GM10266 (cell line): Measurements from ENCODE around the gene HAGHL.
"Not testable (repeated sequence)": the region's sequence is repeated elsewhere in the genome, so short reads cannot be mapped to it uniquely, and the experiment has no call there.

Source experiments
- DNase-seq: peaks from one replicate; pipeline ENCODE4 v3.0.0; 2012; ENCODE audit errors: extremely low spot score
- TF ChIP-seq, protein P1 (sequence below): IDR thresholded peaks from 2 replicates; pipeline ENCODE4 v1.5.1; 2012; ENCODE audit warnings: mild to moderate bottlenecking, low read depth; ENCODE audit not compliant: control insufficient read depth, insufficient read depth; ENCODE audit errors: missing control alignments

Gene HAGHL

DNA sequence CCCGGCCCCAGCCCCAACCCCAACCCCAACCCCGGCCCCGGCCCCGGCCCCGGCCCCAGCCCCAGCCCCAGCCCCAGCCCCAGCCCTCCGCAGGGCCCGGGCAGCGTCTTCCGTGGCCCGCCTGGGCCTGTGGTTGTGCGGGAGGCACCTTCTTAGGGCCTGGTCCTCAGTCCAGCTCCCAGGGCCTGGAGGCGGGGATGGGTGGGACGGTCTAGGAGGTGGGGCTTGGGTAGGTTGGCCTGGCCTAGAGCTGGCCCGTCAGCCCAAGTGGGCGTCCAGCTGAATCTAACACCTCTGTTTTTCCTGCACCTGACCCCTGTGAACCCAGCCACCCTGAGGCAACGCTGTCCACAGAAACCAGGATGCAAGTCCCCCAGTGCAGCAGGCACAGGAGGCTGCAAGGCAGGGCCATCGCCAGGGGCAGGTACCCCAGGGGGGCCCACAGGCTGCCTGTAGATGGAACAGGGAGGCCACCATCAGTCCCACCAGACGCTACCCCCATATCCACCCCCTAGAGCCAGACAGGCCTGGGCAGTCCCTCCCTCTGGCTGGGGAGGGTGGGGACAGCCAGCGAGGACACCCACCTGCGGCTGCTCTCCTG is 42.4 kb downstream of the HAGHL start:
- TF ChIP-seq, protein P1, sequence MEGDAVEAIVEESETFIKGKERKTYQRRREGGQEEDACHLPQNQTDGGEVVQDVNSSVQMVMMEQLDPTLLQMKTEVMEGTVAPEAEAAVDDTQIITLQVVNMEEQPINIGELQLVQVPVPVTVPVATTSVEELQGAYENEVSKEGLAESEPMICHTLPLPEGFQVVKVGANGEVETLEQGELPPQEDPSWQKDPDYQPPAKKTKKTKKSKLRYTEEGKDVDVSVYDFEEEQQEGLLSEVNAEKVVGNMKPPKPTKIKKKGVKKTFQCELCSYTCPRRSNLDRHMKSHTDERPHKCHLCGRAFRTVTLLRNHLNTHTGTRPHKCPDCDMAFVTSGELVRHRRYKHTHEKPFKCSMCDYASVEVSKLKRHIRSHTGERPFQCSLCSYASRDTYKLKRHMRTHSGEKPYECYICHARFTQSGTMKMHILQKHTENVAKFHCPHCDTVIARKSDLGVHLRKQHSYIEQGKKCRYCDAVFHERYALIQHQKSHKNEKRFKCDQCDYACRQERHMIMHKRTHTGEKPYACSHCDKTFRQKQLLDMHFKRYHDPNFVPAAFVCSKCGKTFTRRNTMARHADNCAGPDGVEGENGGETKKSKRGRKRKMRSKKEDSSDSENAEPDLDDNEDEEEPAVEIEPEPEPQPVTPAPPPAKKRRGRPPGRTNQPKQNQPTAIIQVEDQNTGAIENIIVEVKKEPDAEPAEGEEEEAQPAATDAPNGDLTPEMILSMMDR = no peak
- DNase-seq = no peak

DNA sequence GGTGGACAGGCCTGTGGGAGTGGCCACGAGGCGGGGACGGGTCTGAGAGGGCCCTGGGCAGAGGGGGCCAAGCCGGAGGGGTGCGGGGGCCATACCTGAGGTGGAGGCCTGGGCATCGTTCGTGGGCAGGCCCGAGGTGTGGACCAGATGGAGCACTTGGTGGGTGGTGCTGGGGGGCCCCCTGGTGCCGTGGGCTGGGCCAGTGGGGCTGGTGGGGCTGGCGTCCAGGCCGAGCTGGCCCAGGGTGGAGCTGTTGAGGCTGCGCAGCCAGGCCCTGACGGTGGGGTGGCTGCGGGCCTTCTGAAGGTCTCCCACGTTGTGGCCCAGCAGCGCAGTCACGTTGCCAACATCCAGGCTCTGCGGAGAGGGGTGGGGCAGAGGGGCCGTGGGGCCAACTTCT is 43.0 kb downstream of the HAGHL start:
- TF ChIP-seq, protein P1 = no peak
- DNase-seq = no peak

DNA sequence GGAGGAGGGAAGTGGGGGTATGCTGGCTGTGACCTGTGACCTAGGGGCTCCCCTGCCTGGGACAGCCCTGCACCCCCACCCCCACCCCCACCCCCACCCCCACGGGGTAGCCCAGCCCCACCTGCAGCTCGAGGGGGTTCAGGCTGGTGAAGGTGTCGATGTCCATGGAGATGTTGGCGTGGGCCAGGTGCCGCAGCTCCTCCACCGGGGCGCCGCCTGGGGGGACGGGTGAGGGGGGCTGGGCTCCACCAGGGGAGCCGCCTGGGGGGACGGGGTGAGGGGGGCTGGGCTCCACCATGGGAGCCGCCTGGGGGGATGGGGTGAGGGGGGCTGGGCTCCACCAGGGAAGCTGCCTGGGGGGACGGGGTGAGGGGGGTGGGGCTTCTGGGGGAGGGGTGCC is 43.5 kb downstream of the HAGHL start:
- DNase-seq = no peak
- TF ChIP-seq, protein P1 = no peak

DNA sequence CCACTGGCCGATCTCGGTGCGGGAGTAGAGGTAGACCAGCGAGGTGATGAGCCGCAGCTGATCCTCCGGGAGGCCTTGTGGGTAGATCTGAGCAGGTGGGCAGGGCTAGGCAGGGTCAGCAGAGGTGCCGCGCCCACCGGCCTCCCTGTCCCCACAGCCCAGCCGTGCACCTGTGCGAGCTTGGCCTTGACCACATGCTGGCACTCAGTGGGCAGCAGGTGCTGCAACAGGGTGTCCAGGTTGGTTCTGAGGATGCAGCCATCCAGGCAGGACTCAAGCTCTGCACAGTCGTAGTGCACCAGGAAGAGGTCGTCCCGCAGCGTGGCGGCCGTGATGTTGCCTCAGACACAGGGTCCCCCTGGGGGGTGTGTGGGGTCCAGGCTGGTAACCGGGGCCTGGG is 46.1 kb downstream of the HAGHL start:
- TF ChIP-seq, protein P1 = no peak
- no peak for DNase-seq

DNA sequence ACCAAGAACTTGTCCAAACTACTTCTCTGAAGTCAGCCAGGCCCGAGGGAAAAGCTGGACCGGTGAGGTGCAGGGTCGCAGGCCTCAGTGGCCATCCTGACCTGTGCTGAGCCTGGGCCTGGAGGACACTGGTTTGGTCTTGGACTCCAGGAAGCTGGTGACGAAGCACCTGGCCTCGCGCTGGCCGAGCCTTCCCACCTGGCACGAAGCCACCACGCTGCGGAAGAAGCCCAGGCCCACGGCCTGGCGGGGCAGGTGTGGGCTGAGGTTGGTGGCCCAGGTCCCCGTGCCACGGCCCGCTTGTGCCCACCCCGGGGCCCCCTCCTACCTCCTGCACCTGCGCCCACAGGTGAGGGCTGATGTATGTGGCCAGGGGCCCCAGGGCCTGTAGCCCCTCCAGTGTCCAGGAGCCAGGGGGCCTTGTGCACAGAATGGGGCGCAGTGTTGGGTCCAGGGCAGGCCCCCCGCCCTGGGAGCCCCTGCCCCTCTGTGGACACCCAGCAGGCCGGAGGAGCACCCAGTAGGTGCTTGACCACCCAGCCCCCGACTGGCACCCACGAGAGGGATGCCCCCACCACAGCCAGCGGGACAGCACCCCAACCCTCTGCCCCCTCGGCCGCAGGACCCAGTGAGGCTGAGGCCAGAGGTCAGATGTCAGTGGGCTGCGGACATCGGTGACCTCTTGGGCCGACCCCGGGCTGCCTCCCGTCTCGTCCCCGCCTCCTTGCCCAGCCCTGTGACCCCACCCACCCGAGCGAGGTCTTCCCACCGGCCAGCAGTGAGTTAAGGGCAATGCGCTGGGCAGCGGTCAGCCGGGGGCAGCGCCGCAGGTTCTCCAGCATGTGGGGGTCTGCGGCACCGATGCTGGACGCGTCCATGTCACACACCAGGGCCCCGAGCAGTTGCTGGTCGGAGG is 47.4 kb downstream of the HAGHL start:
- no peak for DNase-seq
- TF ChIP-seq, protein P1 = no peak

DNA sequence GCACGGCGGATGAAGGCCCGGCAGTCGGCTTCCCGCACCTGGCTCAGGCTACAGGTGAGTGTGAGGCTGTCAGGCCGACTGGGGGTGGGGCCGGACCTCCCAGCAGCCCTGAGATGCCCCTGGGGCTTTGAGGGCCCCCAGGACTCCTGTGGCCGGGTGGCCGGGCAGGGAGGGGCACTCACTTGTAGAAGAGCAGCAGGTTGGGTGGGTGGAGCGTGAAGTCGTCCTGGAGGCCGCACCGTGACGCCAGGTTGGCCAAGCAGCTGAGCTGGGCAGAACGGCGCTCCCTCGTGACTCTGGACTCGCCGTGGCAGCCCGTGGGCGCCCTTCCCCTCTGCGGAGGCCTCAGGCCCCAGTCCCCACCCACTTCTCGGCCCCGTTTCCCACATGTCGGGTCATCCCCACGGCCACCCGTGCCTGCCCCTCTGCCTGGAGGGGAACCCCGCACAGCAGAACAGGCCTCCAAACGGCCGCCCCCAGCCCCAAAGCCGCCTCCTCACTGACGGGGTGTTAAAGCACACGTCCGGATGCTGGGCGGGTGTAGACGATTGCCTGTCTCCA is 48.4 kb downstream of the HAGHL start:
- no peak for DNase-seq
- TF ChIP-seq, protein P1 = no peak

DNA sequence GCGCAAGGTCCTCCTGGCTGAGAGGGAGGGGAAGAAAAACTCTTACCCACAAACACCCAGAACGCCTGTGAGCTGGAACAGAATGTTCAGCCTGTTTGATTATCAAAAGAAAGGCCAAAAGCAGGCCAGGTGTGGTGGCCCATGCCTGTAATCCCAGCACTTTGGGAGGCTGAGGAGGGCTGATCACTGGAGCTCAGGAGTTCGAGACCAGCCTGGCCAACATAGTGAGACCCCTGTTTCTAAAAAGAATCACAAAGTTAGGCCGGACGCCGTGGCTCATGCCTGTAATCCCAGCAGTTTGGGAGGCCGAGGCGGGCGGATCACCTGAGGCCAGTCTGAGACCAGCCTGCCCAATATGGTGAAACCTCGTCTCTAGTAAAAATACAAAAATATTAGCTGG is 49.4 kb downstream of the HAGHL start:
- DNase-seq = not testable (repeated sequence)

DNA sequence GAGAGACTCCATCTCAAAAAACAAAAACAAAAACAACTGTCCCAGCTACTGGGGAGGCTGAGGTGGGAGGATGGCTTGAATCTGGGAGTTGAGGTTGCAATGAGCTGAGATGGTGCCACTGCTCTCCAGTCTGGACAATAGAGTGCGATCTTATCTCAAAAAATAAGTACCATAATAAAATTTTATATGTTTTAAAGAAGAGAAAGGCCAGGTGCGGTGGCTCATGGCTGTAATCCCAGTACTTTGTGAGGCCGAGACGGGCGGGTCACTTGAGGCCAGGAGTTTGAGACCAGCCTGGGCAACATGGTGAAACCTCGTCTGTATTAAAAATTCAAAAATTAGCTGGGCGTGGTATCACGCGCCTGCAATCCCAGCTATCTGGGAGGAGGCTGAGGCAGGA is 49.9 kb downstream of the HAGHL start:
- DNase-seq = no peak
- TF ChIP-seq, protein P1 = no peak
